ENCODE measurements around the gene AGAP1.
A peak's percentile ranks its signal among the peaks of the same experiment; 100 is the strongest.

AGAP1 gene

DNA sequence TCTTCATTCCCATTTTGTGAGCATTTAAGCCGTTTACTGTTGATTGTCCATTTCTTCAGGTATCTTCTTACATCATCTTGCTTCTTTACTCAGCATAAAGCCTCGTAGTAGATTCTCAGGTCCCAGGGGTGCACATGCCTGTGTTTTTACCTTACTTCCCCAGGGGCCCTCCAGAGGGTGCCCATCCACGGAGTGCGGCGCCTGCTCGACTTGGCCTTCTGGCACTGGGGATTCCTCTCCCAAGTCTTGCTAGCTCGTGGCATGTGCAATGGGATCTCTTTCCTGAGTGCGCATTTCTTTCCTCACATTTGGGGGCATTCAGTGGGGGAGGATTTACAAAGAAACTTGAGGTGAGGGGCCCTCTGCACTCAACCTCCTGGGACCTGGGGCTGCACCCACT is 148.1 kb downstream of the AGAP1 start:
- DNase-seq = no peak

DNA sequence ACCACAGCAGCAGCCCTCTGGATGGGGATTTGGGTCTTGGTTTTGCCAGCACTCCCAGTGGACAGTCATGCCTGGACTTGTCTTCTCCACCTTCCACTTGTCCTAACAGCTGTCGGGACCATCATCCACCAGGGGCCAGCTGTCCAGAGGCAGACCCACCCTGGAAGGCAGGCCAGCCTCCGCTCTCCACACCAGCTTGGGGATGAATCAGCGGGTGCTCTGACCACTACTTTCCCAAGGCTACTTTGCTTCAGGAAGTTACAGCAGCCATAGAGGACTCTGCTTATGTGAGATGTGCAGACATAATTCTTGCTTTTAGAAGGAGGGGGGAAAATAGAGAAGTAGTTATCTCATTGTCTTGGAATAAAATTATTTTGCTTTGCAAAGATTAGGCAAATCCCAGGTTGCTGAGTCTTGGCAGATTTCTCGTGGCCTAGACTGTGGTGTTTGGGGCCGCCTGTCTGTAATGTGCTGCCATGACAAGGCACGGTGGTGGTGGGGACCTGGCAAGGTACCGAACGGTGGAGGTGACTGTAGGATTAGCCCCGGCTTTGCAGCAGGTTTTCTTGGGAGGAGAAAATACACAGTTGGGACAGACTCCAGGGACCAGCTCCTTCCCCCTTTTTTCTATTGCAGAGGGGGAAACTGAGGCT is 148.7 kb downstream of the AGAP1 start:
- DNase-seq = peak; percentile 34

DNA sequence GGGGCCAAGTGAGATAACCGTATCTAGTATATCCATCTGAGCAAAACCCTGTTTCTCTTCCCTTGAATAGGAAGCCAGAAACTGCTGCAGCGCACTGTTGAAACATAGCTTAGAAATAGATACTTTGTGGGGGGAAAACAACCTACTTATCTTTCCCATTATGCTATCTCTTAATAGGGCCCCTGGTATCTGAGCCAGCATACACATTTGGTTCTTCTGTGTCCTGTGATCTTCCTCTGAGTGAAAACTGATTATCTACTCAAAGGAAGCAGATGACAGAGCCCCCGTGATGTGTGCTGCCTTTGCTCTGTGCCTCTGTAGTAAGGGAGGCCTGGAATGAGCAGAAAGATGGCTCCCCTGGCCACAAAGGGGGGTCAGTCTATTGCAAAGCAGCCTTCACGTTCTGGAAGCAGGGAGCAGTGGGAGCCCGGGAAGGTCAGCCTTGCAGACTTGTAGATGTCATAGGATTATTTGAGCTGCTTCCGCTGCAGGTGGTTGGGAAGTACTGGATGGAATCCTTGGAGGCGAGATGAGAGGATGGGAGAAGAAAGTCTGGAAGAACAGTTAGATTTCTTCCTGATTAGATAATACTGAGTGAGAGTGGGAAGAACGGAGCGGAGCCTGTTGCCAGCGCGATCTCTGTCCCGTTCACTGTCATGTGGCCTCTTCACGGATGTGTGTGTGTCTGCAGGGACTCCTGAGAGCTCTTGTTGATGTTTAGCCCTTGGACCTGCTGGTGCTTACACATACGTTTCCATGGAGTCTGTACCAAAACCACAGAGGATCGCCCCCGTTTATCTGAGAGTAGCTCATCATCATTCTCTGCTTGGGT is 150.1 kb downstream of the AGAP1 start:
- DNase-seq = no peak

DNA sequence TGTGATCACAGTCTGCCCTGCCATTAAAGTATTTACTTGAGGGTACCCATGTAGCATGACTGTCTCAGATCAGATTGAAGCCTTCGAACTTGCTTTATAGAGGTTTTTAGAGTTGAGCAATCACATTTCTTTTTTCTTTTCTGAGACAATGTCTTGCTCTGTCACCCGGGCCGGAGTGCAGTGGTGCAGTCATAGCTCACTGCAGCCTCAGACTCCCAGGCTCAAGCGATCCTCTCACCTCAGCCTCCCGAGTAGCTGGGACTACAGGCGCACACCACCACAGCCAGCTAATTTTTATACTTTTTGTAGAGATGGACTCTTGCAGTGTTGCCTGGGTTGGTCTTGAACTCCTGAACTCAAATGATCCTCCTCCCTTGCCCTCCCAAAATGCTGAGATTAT is 153.4 kb downstream of the AGAP1 start:
- no peak for DNase-seq

DNA sequence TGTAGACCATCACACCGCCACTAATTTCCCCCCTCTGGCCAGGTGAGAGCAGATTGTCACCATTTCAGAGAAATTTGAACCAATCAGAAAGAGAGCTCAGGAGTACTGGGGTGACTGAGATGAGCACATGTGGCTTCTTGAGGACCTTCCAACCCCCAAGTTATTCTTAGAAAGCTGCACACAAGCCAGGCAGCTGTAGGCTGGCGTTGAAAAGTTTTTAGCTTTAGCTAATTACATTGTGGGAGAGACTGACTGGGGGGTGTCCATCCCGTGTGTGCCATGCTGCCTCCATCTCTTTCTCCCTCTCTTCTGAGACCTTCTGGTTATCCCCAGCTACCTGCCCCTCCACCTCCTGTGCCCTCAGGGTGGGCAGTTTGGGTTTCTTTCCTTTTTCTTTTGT is 154.0 kb downstream of the AGAP1 start:
- DNase-seq = no peak

DNA sequence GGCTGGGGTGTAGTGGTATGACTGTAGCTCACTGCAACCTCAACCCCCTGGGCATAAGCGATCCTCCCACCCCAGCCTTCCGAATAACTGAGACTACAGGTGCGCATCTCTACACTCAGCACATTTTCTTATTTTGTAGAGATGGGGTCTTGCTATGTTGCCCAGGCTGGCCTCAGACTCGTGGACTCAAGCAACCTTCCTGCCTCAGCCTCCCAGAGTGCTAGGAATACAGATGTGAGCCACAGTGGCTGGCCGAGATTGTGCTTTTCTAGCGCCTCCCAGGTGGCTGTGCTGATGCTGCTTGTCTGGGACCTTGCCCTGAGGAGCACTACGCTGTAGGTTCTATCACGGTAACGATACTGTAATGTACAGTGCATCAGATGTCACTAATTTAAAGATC is 155.6 kb downstream of the AGAP1 start:
- DNase-seq = no peak

DNA sequence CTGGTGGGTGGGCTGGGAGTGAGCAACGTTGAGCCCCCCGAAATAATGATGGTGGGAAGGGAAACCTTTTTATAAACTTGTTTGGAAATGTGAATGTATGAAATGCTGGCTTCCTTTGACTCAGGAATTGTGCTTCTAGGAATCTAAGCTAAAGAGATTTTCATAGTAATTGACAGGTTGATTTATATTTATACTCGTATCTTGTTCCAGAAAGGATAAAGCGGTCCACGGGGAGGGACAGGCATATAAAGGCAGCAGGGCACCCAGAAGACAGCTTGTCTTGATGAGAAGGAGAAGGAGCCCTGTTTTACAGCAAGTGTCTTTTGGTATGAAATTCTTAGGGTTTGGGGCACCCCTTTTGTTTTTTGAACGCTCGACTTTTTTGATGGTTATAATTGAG is 157.8 kb downstream of the AGAP1 start:
- DNase-seq = no peak

DNA sequence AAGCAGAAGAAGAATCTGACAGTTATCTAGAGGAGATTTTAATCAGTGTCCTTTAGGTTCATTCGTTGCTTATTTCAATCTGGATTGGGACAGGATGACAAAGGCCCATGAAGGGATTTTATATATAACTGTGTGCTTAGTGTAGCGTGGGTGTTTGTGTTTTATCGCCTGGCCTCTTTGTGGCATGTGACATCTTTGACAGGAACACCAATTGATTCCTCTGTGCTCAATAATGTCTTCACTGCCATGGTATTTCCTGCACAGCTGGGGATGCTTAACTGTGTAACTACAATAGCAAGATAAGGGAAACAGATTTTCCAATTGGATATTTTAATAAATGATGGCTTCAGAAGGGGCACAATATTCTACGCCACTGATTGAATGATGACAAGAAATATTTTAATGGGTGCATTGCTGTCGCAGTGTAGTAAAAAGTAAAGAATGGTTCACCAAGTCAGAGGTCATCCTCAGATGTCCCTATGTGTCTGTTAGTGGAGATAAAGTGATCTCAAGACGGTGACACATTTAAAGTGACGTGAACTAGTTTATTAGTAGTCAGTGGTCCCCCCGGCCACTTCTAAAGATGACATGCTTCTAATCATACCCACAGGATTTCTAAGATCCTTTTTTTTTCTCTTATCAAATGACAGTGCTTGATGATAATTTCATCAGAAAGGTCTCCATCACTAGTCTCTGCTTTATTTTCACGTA is 160.4 kb downstream of the AGAP1 start:
- no peak for DNase-seq

DNA sequence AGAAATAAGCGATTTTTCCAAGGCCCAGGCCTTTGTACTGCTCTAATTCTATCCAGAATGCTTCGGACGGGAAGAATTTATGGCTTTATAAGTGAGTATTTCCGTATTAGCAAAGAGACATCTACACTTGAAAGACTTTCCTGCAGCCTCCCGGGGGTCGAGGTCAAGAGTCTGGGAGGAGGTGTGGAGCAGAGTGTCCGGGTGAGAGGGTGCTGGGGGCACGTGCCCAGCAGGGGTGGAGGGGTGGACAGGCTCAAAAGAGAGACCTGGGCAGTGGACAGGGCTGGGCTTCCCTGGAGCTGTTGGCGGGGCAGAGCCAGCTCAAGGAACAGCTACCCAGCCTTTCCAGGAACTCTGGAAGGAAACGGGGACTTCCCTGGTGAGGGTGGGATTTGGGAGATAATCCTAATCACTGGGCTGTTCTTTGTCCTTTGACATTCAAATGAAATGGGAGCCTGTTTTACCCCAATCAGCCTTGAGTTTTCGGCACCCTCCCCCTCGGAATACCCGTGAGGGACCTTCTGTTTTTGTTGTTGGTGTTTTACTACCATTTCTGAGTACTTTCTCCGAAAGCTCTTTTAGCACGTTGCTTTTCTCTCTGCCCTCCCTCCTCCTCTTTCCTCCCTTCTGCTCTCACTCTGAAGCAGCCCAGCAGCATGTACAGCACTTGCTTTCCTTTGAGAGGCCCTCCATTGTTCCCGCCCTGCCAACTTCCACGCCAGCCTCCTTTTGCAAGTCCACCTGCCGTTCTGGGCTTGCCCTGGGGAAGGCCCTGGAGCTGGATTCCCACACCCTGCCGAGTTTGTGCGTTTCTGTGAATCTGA is 164.7 kb downstream of the AGAP1 start:
- DNase-seq = peak; percentile 63

DNA sequence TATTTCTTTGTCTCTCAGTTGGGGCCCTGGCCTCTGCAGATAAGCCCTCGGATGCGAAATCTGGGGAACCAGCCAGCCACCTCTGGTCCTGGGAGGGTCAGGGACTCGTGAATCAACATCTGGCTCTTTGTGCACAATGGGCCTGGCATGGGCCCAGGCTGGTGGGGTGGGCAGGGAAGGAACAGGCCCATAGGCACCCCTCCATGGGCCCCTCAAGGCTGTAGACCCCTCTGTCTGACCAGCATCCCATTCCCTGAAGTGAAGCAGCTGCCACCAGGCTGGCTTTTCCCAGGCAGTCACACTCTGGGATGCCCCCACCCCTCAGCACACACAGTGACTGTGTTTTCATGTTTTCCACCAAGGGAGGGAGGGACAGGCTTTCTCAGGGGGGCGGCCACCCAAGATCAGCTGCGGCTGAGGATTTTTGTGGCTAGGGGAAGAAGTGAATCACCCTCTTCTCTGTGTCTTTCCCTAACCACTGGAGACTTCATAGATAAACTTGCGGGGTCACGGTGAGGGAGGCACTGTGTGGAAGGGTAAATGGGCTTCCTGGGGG is 166.0 kb downstream of the AGAP1 start:
- no peak for DNase-seq

DNA sequence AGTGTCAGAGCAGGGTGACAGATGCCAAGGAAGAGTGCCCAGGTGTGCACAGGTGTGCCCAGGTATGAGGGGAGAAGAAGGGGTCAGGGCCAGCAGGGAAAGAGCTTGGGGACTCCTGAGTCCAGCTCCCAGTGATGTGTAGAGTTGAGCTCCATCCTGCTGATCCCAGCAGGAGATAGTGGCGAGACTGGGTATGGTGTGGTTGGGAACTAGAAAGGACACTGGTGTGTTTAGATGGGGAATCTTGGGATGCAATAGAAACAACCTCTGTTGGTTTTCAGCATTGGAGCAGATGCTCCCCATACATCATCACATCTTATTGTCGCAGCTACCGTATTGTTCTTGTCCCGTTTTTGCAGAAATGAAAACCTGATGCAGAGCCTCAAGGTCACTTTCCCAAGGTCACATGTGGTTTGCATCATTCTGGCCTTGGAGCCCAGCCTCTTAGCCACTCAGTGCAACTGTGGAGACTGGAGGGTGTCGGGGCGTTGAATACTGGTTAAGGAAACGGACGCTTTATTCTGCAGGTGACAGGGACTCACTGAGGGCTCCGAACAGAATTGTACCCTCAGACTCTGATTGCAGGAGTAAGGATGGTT is 166.7 kb downstream of the AGAP1 start:
- no peak for DNase-seq

DNA sequence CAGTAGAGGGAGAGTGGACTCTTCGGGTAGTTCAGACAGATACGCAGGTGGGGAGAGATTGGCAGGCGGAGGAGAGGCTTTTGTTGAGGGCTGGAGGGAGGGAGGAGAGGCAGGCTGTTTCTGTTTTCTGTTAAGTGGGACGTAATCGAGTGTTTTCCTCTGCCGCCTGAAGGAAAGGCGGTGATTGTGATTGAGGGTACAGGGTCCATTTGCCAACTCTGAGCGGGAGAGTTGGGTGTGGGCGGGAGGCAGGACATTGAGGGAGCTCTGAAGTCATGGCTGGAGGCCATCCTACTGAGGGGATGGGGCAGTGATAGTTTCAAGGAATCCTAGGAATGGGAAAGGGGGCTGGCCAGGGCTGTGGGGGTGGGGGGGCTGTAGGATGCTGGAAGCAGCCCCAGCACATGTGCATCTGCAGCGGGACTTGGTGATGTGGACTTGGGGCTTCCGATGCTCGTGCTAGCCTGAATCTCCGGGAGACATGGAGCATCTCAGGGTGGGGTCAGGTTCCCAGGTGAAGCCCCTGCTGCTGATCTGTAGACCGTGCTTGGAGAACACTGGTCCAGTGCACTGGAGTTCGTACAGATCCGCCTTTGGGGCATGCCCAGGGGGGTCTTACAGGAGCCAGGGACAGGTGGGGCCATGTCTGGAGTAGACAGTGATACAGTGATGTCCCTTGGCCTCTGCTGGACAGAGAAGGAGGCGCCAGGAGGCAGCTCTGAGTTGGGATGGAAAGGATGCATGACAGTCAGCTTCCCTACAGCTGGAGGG is 167.5 kb downstream of the AGAP1 start:
- DNase-seq = no peak

DNA sequence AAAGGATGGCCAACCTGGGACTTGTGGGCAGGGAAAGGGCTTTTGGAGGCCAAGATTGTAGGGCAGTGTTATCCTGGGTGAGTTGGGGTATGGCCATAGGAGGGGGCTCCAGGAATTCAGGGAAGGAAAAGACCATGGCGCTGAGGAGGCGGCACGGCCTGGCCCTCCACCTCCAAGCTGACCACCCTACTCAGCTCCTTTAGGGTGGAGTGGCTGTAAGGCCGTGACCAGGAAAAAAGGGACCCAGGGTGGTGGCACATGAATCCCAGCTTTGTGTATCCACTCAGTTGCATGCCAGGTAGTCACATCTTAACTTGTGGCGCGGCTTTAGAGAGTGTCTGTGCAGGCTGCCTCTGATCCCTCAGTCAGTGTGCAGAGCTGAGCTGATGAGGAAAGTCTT is 168.1 kb downstream of the AGAP1 start:
- no peak for DNase-seq

DNA sequence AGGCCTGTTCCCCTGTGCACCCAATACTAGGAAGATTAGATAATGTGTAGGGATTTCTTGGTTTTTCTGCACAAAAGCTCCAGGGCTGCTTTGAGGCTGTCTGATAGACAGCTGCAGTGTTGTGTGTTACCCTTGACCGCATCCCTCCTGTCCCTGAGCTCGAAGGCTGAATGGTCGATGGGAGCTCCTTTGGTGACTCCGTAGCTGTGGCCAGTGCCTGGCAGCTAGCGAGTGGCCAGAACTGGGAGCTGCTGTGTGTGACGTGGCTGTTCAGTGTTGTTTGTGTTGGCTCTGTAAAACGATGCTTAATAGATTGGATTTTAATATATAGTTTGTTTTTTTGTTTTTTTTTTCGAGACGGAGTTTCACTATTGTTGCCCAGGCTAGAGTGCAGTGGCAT is 170.0 kb downstream of the AGAP1 start:
- no peak for DNase-seq

DNA sequence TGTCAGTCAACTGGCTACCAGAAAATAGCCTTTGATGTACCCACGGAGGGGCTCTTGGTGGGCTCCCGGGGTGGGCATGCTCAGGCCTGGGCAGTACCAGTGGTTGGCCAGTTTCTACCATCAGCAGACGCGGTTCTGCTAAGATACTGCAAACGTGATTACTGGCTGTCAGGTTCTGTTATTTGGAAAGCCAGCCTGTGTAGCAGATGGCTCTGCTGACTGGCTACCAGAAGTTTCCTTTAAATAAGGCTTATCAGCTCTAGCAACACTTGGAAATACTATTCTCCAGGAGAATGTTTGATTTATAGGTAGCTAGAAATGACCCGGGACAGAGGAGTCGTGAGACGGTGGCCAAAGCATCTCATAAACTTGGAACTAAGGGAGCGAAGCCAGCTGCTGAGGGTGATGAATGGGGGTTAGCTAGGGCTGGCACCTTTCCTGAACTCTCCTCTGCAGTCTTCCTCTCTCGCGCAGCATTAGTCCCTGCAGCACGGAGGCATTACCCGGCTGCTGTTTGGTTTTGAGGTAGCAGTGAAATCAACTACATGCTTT is 171.9 kb downstream of the AGAP1 start:
- DNase-seq = peak; percentile 14

DNA sequence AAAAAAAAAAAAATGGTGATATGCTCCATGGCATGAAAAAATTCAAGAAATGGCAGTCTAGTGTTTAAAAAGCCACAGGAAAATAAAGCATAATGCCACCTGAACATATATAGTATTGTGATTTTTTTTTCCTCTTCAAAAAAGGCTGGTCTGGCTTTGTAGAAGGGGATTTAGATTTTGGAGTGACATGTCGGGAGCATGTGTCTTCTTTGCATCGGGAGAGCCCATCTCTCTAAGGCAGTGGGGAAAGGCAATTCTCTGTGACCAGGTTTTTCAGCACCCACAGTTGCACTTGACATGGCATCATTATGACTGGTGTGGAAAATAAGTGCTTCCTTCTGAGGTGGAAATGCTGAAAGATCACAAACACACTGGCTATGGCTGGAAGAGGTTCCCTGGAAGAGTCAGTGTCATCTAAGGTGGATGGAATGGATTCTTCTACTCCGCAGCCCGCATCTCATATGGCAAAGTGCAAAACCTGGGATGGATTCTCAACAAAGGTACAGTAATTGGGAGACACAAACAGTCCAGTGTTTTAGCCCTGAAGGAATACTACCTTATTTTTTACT is 172.5 kb downstream of the AGAP1 start:
- peak; percentile 62 for DNase-seq

DNA sequence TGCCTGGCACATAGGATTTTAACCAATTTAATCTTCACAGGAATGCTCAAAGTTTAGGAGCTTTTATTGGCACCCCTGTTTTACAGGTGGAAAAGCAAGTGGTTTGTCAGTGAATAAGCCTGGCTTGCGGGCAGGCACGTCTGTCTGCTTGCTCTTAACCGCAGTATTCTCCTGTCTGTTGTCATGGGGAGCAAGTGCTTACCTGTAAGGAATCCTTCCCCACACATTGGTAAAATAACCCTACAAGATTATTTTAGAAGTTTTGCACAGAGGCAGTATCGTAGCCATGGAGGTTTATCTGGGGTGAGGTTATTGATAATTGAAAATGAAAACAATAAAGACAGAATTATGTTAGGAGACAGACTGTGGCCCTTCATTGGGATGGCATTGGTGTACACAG is 174.9 kb downstream of the AGAP1 start:
- no peak for DNase-seq

DNA sequence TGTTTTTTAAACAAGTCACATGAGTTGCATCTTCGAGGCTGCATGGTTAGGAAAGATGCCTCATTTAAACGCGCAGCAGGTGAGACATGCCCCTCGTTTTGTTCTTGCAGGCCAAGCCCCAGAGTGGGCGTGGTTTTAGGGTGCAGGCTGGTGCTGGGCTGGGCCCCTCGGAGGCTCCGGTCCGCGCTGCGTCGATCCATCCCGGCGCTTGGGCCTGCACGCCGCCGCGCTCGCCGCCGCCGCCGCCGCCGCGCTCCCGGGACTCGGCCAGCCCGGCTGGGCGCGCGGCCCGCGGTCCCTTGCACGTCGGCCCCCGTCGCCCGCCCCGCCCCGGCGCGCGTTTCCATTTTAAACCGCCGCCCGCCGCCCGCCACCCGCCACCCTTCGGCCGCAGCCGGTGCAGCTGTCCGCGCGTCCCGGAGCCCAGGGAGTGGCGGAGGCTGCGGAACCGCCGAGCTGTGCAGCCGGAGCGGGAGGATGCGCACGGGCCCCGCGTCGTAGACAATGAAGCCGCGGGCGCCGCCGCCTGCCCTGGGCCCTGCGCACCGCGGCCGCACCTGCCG is 175.5 kb downstream of the AGAP1 start:
- no peak for DNase-seq

DNA sequence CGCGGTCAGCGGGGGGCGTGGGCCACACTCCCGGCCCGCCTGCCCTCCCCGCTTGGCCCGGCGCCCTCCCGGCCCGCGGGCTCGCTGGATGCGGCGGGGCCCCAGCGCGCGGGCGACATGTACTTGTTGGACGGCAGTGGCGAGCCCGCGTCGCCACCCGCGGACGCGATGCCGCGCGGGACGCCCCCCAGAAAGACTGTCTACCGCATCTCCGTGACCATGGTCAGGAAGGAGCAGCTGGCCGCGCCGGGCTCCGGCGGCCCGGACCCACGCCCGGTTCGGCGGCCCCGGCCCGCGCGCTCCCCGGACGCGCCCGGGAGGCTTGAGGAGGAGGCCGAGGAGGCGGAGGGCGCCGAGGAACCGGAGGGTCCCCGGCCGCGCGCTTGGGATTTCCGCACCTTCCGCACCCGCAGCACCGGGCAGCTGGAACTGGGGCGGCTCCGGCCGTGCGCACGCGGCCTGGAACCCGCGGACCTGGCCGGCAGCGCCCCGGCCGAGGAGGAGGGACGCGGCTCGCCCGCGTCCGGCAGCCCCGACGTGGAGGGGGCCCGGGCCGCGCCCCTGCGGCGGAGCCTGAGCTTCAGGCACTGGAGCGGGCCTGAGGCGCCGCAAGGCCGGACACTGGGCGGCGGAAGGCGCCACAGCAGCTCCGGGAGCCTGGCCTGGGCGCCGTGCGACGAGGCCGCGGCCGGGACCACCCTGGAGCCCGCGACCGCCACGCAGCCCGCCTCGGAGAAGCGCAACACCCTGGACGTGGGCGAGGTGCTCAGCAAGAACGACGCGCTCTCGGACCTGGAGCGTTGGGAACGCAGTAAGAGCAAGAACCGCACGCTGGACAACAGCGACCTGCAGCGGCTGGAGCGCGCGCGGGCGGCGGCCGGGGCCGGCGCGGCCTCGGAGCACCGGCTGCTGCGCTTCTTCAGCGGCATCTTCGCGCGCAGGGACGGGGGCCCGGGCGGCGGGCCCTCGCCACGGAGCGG is 176.4 kb downstream of the AGAP1 start:
- DNase-seq = no peak
